ENCODE measurements around the gene KIF5A. TPM values are rescaled to one million over a fixed set of nuclear protein-coding genes. Genes with fewer than 3 reads are reported as not detected.

The KIF5A gene
- total RNA-seq, 4 donors from 2014 or later: 0.34 to 0.67 (median 0.51) TPM

DNA sequence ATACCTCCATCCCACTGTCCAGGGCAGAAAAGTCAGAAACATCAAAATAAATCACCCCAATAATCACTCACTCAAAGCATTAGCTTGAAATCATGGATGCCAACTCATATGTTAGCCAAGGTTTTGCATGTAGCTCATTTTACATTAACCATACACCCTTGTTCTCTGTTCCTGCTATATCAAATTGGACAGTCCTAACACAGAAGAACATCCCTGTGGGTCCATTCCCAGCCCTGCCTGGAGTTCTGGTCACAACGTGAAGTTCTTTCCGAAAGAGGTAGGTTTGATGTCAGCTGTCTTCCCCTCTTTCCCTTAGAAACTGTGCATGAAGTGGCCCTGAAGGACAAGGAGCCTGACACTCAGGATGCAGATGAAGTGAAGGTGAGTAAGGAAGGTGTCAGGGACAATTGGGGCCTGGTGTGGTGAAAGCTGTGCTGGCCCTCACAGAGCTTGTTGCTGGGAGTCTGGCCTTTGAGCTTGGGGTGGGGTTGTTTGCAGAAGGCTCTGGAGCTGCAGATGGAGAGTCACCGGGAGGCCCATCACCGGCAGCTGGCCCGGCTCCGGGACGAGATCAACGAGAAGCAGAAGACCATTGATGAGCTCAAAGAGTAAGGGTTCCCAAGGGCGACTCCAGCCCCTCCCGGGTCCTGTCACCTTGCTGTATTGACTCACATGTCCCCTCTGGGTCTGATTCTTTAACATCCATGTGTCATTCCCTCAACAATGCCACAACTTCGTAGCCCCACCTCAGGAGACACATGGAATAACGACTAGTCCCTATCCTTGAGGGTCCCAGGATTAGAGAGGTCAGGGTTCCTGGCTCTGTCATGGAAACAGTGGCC is 26.1 kb downstream of the KIF5A start:
- 79 to 89% methylated on average over 12 of the region's 12 CpGs for WGBS, 2 donors
- Histone ChIP-seq H3K27ac (no peak overlapping the region), H3K27me3 (no peaks in the 10 kb centered on the region), H3K9me3 (no peaks in the 10 kb centered on the region), H3K4me3 (replicated peaks in 1 of 3) (no peak overlapping the region), H3K4me1 (no peaks in the 10 kb centered on the region), H3K36me3 (no peaks in the 10 kb centered on the region)
- DNase-seq: no peak
- intact Hi-C loops (cut with DNase I): no loop called here
- TF ChIP-seq, protein P1, sequence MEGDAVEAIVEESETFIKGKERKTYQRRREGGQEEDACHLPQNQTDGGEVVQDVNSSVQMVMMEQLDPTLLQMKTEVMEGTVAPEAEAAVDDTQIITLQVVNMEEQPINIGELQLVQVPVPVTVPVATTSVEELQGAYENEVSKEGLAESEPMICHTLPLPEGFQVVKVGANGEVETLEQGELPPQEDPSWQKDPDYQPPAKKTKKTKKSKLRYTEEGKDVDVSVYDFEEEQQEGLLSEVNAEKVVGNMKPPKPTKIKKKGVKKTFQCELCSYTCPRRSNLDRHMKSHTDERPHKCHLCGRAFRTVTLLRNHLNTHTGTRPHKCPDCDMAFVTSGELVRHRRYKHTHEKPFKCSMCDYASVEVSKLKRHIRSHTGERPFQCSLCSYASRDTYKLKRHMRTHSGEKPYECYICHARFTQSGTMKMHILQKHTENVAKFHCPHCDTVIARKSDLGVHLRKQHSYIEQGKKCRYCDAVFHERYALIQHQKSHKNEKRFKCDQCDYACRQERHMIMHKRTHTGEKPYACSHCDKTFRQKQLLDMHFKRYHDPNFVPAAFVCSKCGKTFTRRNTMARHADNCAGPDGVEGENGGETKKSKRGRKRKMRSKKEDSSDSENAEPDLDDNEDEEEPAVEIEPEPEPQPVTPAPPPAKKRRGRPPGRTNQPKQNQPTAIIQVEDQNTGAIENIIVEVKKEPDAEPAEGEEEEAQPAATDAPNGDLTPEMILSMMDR (IDR thresholded peaks at IDR 0.05): no peak

DNA sequence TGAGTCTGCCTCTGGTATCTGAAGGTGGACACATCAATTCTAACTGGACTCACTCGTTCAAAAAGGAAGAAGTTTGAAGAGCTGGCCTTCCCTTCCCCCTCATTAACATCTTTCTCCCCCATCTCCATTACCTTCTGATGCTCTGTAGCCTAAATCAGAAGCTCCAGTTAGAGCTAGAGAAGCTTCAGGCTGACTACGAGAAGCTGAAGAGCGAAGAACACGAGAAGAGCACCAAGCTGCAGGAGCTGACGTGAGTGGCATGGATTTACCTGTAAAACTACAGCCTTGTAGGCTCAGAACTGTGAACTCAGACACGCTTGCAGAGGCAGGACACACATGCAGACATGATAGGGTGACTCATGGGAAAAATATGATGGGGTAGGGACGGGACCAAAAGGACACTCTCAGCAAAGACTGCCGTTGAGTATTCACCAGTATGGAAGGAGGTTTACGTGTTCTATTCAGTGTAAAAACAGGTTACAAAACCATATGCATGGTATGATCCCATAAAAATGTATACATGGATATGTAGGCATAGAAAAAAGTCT is 26.8 kb downstream of the KIF5A start:
- intact Hi-C loops (cut with DNase I): no loop called here
- Histone ChIP-seq H3K9me3 (no peaks in the 10 kb centered on the region), H3K27me3 (no peaks in the 10 kb centered on the region), H3K4me3 (replicated peaks in 1 of 3) (no peak overlapping the region), H3K36me3 (no peaks in the 10 kb centered on the region), H3K27ac (no peak overlapping the region), H3K4me1 (no peaks in the 10 kb centered on the region)
- WGBS, 2 donors: 87 to 91% methylated on average over 9 of the region's 9 CpGs
- TF ChIP-seq POLR2A (IDR thresholded peaks at IDR 0.05): no peak
- TF ChIP-seq, protein P1 (IDR thresholded peaks at IDR 0.05): no peak
- no peak for DNase-seq

DNA sequence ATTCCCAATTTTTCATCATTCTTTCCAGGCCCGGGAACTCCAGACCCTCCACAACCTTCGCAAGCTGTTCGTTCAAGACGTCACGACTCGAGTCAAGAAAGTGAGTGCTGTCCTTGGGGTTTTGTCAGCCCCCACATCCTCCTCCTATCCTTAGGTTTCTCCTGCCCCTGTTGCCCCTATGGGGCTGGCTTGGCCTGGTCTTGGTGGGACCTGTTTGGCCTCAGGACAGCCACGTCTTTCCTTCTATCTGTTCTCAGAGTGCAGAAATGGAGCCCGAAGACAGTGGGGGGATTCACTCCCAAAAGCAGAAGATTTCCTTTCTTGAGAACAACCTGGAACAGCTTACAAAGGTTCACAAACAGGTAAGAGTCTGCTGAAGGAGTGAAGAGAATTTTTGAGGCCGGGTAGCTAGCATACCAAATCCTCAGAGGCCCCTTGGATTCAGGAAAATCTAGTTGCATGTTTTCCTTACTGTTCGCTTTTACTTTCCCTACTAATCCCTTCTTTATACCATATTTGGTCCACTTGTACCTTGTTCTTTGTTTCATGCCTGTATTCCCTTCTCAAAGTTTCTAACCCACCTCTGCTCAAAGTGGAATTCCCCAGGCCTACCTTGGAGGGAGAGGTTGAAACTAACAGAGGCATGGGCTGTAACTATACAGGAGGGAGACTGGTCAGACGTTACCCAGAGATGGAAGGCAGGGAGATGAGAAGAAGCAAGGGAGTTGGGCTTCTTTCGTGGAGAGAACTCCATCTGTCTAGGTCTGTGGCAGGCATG is 28.3 kb downstream of the KIF5A start:
- no peaks in the 10 kb centered on the region for H3K36me3 ChIP-seq
- H3K9me3 ChIP-seq: no peaks in the 10 kb centered on the region
- no peaks in the 10 kb centered on the region for H3K4me1 ChIP-seq
- no peak overlapping the region for H3K27ac ChIP-seq
- 87 to 89% methylated on average over 12 of the region's 12 CpGs for WGBS, 2 donors
- H3K4me3 ChIP-seq (replicated peaks in 1 of 3): no peak overlapping the region
- intact Hi-C loops (cut with DNase I): no loop called here
- H3K27me3 ChIP-seq: no peaks in the 10 kb centered on the region
- DNase-seq: no peak
- TF ChIP-seq, protein P1 (IDR thresholded peaks at IDR 0.05): no peak
- no peak for TF ChIP-seq POLR2A (IDR thresholded peaks at IDR 0.05)

DNA sequence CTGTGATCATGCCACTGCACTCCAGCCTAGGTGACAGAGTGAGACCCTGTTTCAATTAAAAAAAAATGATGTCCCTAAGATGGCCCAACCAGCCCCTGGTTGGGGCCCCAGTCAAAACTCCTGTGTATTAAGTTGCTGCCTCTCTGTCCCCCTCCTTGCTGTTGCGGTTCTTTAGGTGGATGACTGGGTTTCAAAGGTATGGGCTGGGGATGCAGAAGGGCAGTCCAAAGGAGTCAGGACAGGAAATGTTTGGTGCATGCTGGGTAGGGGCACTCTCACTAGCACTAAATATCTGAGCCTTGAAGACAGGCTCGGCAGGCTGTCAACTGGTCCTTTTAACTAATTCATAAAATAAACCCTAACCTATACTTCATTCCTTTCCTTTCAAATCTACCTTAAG is 29.2 kb downstream of the KIF5A start:
- no peak for TF ChIP-seq POLR2A (IDR thresholded peaks at IDR 0.05)
- Histone ChIP-seq H3K4me3 (replicated peaks in 1 of 3) (no peak overlapping the region), H3K27me3 (no peaks in the 10 kb centered on the region), H3K27ac (no peak overlapping the region), H3K36me3 (no peaks in the 10 kb centered on the region), H3K9me3 (no peaks in the 10 kb centered on the region), H3K4me1 (no peaks in the 10 kb centered on the region)
- WGBS, 2 donors: 72 to 84% methylated on average over 2 of the region's 2 CpGs
- DNase-seq: no peak
- intact Hi-C loops (cut with DNase I): no loop called here

DNA sequence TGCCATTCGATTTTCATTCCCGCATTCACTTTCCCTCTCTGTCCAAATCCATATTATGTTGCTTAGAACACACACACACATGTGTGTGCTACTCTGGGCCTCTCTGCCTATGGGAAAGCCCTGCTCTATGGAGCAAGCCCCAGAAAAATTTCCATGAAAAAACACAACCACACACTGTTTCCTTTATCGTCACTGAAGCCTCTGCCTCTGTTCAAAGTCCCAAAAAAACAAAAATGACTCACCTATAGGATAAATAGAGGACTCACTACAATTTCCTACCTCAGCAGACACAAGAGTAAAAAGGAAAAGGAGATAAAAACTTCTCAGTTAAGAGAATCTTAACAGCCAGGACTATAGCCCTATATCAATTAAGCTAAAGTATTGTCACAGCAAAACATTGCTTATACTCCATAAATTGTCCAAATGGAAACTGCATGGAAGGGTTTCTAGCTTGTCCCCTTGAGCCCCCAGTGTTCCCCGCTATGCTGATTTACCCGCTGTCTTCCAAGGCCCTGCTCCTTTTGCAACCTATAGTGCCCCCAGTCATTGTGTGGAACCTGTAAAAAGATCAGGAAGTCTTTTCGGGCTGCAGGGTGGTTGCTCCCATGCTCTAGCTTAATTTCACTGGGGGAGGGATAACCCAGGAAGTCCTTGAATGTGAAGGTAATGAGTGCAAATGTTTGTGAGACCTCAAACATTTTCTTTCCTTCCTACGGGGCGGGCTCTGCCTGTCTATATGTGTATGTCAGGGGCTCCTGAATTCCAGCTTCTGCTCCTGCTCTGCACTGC is 30.0 kb downstream of the KIF5A start:
- 87% methylated on average over 8 of the region's 8 CpGs for WGBS, 2 donors
- no peak overlapping the region for H3K27ac ChIP-seq
- no peak for TF ChIP-seq POLR2A (IDR thresholded peaks at IDR 0.05)
- TF ChIP-seq, protein P1 (IDR thresholded peaks at IDR 0.05): no peak
- no peak overlapping the region for H3K4me3 ChIP-seq (replicated peaks in 1 of 3)
- no peaks in the 10 kb centered on the region for H3K27me3 ChIP-seq
- intact Hi-C loops (cut with DNase I): loop anchor here (5.0 to 10.0 kb wide), 2 partner anchors 42 to 115 kb away; partner anchors contain the start of gene OS9
- H3K9me3 ChIP-seq: no peaks in the 10 kb centered on the region
- DNase-seq: no peak
- no peaks in the 10 kb centered on the region for H3K36me3 ChIP-seq
- H3K4me1 ChIP-seq: no peaks in the 10 kb centered on the region
